Ectodermal cell (in vitro differentiated cells): ENCODE results near the gene PCNT.

Experiments used
- H3K27ac ChIP-seq: 2 replicates; pipeline ENCODE4 v1.7.0; 2013; ENCODE audit warnings: mild to moderate bottlenecking, low read depth, low read length; ENCODE audit not compliant: insufficient read depth, poor library complexity, severe bottlenecking
- H3K27me3 ChIP-seq: 2 replicates; pipeline ENCODE4 v1.7.0; 2013; ENCODE audit warnings: mild to moderate bottlenecking, low read length; ENCODE audit not compliant: insufficient read depth, control insufficient read depth, poor library complexity, severe bottlenecking
- H3K36me3 ChIP-seq: one replicate; pipeline ENCODE4 v1.7.0; 2013; ENCODE audit warnings: low read length; ENCODE audit not compliant: control insufficient read depth, insufficient read depth
- H3K4me1 ChIP-seq: one replicate; pipeline ENCODE4 v1.7.0; 2013; ENCODE audit warnings: low read length; ENCODE audit not compliant: control insufficient read depth, insufficient read depth
- H3K4me3 ChIP-seq: 2 replicates; pipeline ENCODE4 v1.7.0; 2013; ENCODE audit warnings: low read depth, low read length, control low read depth; ENCODE audit not compliant: insufficient read depth
- H3K9me3 ChIP-seq: 2 replicates; pipeline ENCODE4 v1.7.0; 2013; ENCODE audit warnings: mild to moderate bottlenecking, low read length, moderate library complexity; ENCODE audit not compliant: control insufficient read depth
- WGBS, 2 experiments: methylation state at CpG; one replicate each; pipeline ENCODE4 v1.1.7; 2013; ENCODE audit warnings: missing lambda C conversion rate in 2 of 2; 5-methylcytosine and 5-hydroxymethylcytosine counted together

The PCNT gene

DNA sequence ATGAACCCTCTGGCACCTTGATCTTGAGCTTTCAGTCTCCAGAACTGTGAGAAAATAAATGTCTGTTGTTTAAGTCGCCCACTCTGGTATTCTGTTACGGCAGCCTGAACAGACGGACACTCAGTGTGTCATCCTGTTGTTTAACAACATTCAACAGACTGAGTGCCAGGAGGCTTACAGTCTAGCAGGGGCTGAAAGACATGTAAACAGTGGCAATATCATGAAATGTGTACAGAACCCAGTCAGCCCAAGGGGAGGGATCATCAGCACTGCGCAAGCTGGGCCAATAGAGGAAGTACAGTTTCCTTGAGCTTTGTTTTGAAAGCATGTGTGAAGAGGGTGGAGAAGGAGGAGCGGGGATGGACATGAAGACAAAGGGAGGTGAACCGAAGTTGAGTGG lies 148.3 kb downstream of the PCNT start:
- Histone ChIP-seq H3K36me3 (no peaks in the 10 kb centered on the region), H3K27me3 (no peaks in the 10 kb centered on the region), H3K9me3 (no peaks in the 10 kb centered on the region), H3K4me3 (no peak overlapping the region), H3K4me1 (no peaks in the 10 kb centered on the region), H3K27ac (no peak overlapping the region)
- 94 to 97% methylated on average over 6 of the region's 6 CpGs for WGBS, 2 experiments

- H3K36me3 ChIP-seq = no peaks in the 10 kb centered on the region
- 96 to 100% methylated on average over 2 of the region's 2 CpGs for WGBS, 2 experiments
- H3K9me3 ChIP-seq = no peaks in the 10 kb centered on the region
- H3K4me3 ChIP-seq = no peak overlapping the region
- no peaks in the 10 kb centered on the region for H3K27me3 ChIP-seq
- H3K27ac ChIP-seq = no peak overlapping the region
- H3K4me1 ChIP-seq = no peaks in the 10 kb centered on the region
Observed at GRCh38 chr21:46474382-46474781, 150.4 kb downstream of the PCNT start.

DNA sequence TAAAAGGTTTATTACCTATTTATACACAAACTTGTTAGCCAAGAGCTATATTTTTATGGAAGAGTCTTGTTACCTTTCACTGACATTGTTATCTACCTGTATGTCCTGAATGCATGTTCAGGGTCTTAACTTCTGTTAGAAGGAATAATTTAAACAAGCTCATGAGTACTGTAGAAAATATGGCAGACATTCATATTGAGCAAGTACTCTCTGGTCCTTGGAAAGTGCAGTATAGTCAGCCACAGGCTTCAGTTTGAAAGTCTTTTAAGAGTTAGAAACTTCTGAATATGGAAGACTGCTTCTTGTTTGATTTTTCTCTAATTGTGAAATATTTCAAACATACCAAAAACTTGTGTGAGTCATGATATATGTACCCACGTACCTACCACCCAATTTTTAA lies 151.3 kb downstream of the PCNT start:
- H3K4me3 ChIP-seq = no peak overlapping the region
- H3K4me1 ChIP-seq = no peaks in the 10 kb centered on the region
- no peak overlapping the region for H3K27ac ChIP-seq
- H3K36me3 ChIP-seq = no peaks in the 10 kb centered on the region
- H3K9me3 ChIP-seq = no peaks in the 10 kb centered on the region
- WGBS, 2 experiments = 83 to 100% methylated on average over 1 of the region's 1 CpG
- no peaks in the 10 kb centered on the region for H3K27me3 ChIP-seq

GRCh38 chr21:46477765-46478164 lies 153.8 kb downstream of the PCNT start:
- no peaks in the 10 kb centered on the region for H3K9me3 ChIP-seq
- H3K36me3 ChIP-seq = no peaks in the 10 kb centered on the region
- no peaks in the 10 kb centered on the region for H3K27me3 ChIP-seq
- no peak overlapping the region for H3K4me3 ChIP-seq
- 93 to 96% methylated on average over 7 of the region's 7 CpGs for WGBS, 2 experiments
- H3K4me1 ChIP-seq = no peaks in the 10 kb centered on the region
- no peak overlapping the region for H3K27ac ChIP-seq

DNA sequence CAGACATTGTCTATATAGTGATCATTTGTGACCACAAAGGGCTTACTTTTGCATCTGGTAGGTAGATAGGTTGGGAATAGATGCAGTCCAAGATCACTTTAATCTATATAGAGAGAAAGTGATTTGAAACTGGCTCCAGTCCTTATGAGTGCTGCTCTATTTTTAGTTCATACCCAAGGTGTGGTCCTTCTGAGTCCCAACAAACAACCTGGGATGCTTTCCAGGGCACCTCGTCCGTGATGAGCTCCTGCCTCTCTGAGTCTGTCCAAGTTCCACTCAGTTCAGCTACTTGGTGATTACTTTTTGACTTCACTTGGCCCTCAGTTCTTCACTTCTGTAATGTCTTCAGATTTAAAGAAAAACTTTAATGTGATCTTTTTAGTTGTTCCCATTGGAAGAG lies 155.0 kb downstream of the PCNT start:
- no peak overlapping the region for H3K4me3 ChIP-seq
- H3K9me3 ChIP-seq = no peaks in the 10 kb centered on the region
- H3K4me1 ChIP-seq = no peaks in the 10 kb centered on the region
- H3K36me3 ChIP-seq = no peaks in the 10 kb centered on the region
- H3K27ac ChIP-seq = no peak overlapping the region
- 92 to 96% methylated on average over 2 of the region's 2 CpGs for WGBS, 2 experiments
- no peaks in the 10 kb centered on the region for H3K27me3 ChIP-seq

DNA sequence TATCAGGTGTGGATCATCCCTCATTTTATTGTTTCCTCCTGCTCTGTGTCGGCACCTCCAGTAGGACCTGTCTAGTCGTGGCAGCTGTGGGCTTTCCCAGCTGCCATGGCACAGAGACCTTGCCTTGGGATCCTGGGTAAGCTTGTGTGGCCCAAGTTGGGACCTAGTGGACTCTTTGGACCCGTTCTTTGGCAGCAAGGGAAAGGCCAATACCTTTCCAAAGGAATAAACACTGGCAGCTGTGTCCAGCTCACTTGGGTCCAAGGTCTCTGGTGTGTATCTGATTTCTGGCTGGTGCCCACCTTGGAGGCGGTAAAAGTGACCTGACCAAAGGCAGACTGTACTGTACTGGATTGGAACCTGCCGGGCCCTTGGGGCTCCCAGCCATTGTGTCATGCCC lies 156.5 kb downstream of the PCNT start:
- H3K4me1 ChIP-seq = no peaks in the 10 kb centered on the region
- no peak overlapping the region for H3K27ac ChIP-seq
- no peaks in the 10 kb centered on the region for H3K27me3 ChIP-seq
- no peak overlapping the region for H3K4me3 ChIP-seq
- H3K36me3 ChIP-seq = peaks cover 4% of the 10 kb centered on the region
- WGBS, 2 experiments = 94 to 96% methylated on average over 5 of the region's 5 CpGs
- H3K9me3 ChIP-seq = no peaks in the 10 kb centered on the region

GRCh38 chr21:46482225-46482845 lies 158.4 kb downstream of the PCNT start:
- Histone ChIP-seq H3K27ac (no peak overlapping the region), H3K27me3 (no peaks in the 10 kb centered on the region), H3K4me3 (no peak overlapping the region), H3K4me1 (no peaks in the 10 kb centered on the region), H3K9me3 (no peaks in the 10 kb centered on the region), H3K36me3 (peaks cover 4% of the 10 kb centered on the region)
- WGBS, 2 experiments = 87 to 96% methylated on average over 6 of the region's 6 CpGs

DNA sequence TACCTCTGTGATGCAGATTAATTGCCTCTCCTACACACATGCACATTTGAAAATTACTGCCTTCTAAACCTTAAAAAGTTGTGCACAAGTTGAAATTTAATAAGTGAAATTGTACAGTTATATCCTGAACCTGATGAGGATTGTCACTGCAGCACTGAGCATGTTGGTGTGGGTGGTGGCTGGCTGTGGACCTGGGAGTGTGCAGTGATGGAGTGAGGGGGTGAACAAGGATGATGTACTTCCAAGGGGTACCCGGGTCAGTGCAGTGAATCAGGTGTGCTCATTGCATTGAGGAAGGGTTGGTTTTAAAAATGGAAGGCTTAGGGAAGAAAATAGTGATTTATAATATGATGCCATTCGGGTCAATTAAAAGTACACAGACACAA lies 158.9 kb downstream of the PCNT start:
- Histone ChIP-seq H3K9me3 (no peaks in the 10 kb centered on the region), H3K4me3 (no peak overlapping the region), H3K27me3 (no peaks in the 10 kb centered on the region), H3K36me3 (peaks cover 4% of the 10 kb centered on the region), H3K27ac (no peak overlapping the region), H3K4me1 (no peaks in the 10 kb centered on the region)
- 95 to 97% methylated on average over 1 of the region's 2 CpGs for WGBS, 2 experiments

GRCh38 chr21:46483300-46484295 lies 159.6 kb downstream of the PCNT start:
- WGBS, 2 experiments = 88 to 89% methylated on average over 6 of the region's 6 CpGs
- peaks cover 4% of the 10 kb centered on the region for H3K36me3 ChIP-seq
- H3K4me1 ChIP-seq = no peaks in the 10 kb centered on the region
- H3K27me3 ChIP-seq = no peaks in the 10 kb centered on the region
- no peak overlapping the region for H3K4me3 ChIP-seq
- no peak overlapping the region for H3K27ac ChIP-seq
- H3K9me3 ChIP-seq = no peaks in the 10 kb centered on the region

DNA sequence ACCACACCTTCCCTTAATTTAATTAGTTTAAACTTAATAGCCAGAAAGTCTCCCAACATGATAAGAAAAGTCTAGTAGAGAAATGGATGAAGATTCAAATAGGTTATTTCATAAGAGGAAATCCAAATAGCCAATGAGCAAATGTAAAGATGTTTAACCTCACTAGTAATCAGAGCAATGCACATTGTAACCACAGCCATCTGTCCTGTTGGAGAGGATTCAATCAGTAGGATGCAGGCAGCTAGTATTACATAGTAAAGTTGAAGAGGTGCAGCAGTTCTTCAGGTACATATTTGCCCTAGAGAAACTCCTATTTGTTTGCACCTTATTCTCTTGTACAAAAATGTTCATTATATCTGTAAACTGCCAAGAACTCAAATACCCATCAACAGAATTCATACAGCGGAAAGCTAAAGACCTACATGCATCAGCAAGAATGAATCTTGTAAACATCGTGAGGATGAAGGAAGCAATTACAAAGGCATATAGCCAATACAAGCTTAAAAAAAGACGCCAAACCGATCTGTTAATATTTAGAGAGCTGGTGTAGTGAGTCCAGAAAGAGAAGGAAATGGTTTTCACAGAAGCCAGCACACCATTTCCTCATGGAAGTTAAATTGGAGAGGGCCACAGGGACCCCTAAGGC lies 162.6 kb downstream of the PCNT start:
- Histone ChIP-seq H3K36me3 (peaks cover 7% of the 10 kb centered on the region), H3K4me3 (no peak overlapping the region), H3K27me3 (no peaks in the 10 kb centered on the region), H3K4me1 (no peaks in the 10 kb centered on the region), H3K27ac (no peak overlapping the region), H3K9me3 (no peaks in the 10 kb centered on the region)
- 97% methylated on average over 4 of the region's 4 CpGs for WGBS, 2 experiments
